Measurements from ENCODE around the gene ARFGAP3.

GRCh38 chr22:42848941-42849550 lies 8.0 kb downstream of the ARFGAP3 start:
- TF ChIP-seq CTCF (IDR thresholded peaks at IDR 0.05; ENCODE audit: poor library complexity) (no peak), EZH2 (IDR thresholded peaks at IDR 0.05; ENCODE audit: borderline replicate concordance) (no peak), EZH2phosphoT487 (IDR thresholded peaks at IDR 0.05; ENCODE audit: low read depth, severe bottlenecking, unreplicated experiment) (no peak)
